Stimulated activated CD4-positive, alpha-beta T cell treated with anti-CD3 and anti-CD28 coated beads, TNF-alpha, amount 100 ng/mL, for 1 hour (primary cell): Measurements from ENCODE around the gene KRTAP4-7.
"Not testable (repeated sequence)": the region's sequence is repeated elsewhere in the genome, so short reads cannot be mapped to it uniquely, and the experiment has no call there.

Experiments
- DNase-seq, 3 donors: peaks; one replicate each; pipeline ENCODE4 v3.0.0-alpha.2; 2020; ENCODE audit warnings: low read depth in 3 of 3, low spot score in 1 of 3

Gene KRTAP4-7

GRCh38 chr17:41084100-41084856 is at the start of gene KRTAP4-7:
Gene KRTAP4-7 (plus strand): TSS chr17:41084150. CDS start chr17:41084207, 57 bp downstream.
- DNase-seq: not testable (repeated sequence)

- DNase-seq: not testable (repeated sequence)
Measured at GRCh38 chr17:41034346-41034935, 49.5 kb upstream of the KRTAP4-7 start, which contains the start of gene KRTAP1-3. Gene KRTAP1-3 (minus strand): TSS chr17:41034874. CDS start chr17:41034821, 53 bp downstream.

GRCh38 chr17:41037853-41038350 is 46.0 kb upstream of the KRTAP4-7 start:
- DNase-seq: no peak

GRCh38 chr17:41040783-41041571 is 43.0 kb upstream of the KRTAP4-7 start, which contains the start of gene KRTAP1-1:
Gene KRTAP1-1 (minus strand): TSS chr17:41041450. CDS start chr17:41041397, 53 bp downstream.
- not testable (repeated sequence) for DNase-seq

GRCh38 chr17:41042953-41043352 is 41.0 kb upstream of the KRTAP4-7 start:
- DNase-seq: no peak

- not testable (repeated sequence) for DNase-seq
Measured at GRCh38 chr17:41046735-41047465, 37.0 kb upstream of the KRTAP4-7 start, which contains the start of gene KRTAP2-1. Gene KRTAP2-1 (minus strand): TSS chr17:41047316. CDS start chr17:41047267, 49 bp downstream.

- DNase-seq: no peak
Measured at GRCh38 chr17:41048441-41048840, 35.5 kb upstream of the KRTAP4-7 start.

- no peak for DNase-seq
Measured at GRCh38 chr17:41049110-41049509, 34.8 kb upstream of the KRTAP4-7 start.

GRCh38 chr17:41052566-41052965 is 31.4 kb upstream of the KRTAP4-7 start:
- DNase-seq: no peak

GRCh38 chr17:41054025-41054424 is 29.9 kb upstream of the KRTAP4-7 start:
- no peak for DNase-seq

GRCh38 chr17:41054556-41054955 is 29.4 kb upstream of the KRTAP4-7 start:
- not testable (repeated sequence) for DNase-seq

GRCh38 chr17:41055130-41055529 is 28.8 kb upstream of the KRTAP4-7 start, which contains the start of gene KRTAP2-2:
Gene KRTAP2-2 (minus strand): TSS chr17:41055230. CDS start chr17:41055211, 19 bp downstream.
- not testable (repeated sequence) for DNase-seq

- no peak for DNase-seq
Measured at GRCh38 chr17:41057547-41057946, 26.4 kb upstream of the KRTAP4-7 start.

GRCh38 chr17:41058741-41059140 is 25.2 kb upstream of the KRTAP4-7 start:
- DNase-seq: no peak

GRCh38 chr17:41059276-41060051 is 24.5 kb upstream of the KRTAP4-7 start:
- DNase-seq: not testable (repeated sequence)

- no peak for DNase-seq
Measured at GRCh38 chr17:41060052-41060604, 23.8 kb upstream of the KRTAP4-7 start, which contains the start of gene KRTAP2-3. Gene KRTAP2-3 (minus strand): TSS chr17:41060114. CDS start chr17:41060050, 64 bp downstream.

GRCh38 chr17:41061964-41062363 is 22.0 kb upstream of the KRTAP4-7 start:
- no peak for DNase-seq

GRCh38 chr17:41063449-41063848 is 20.5 kb upstream of the KRTAP4-7 start:
- no peak for DNase-seq

- no peak for DNase-seq
Measured at GRCh38 chr17:41064301-41064700, 19.6 kb upstream of the KRTAP4-7 start.
